GM18519 (cell line): ENCODE results near the gene LACTB.
"Not testable (repeated sequence)": the region's sequence is repeated elsewhere in the genome, so short reads cannot be mapped to it uniquely, and the experiment has no call there.

Experiments used
- ATAC-seq: cut with Tn5 transposase; IDR thresholded peaks from one replicate; pipeline ENCODE4 v1.9.1; 2021; ENCODE audit warnings: mild to moderate bottlenecking, moderate library complexity; ENCODE audit not compliant: unreplicated experiment, low FRiP score

LACTB gene

GRCh38 chr15:63089260-63090043, 32.2 kb upstream of the LACTB start:
- no peak for ATAC-seq

GRCh38 chr15:63090472-63090871, 31.2 kb upstream of the LACTB start:
- no peak for ATAC-seq

- ATAC-seq: no peak
These were observed 30.8 kb upstream of the LACTB start for GRCh38 chr15:63090887-63091286.

GRCh38 chr15:63091679-63092446, 29.8 kb upstream of the LACTB start:
- no peak for ATAC-seq

- no peak for ATAC-seq
These were observed 28.0 kb upstream of the LACTB start for GRCh38 chr15:63093486-63094205.

- ATAC-seq: no peak
These were observed 27.1 kb upstream of the LACTB start for GRCh38 chr15:63094495-63094931.

GRCh38 chr15:63096178-63096577, 25.5 kb upstream of the LACTB start:
- ATAC-seq: no peak

- ATAC-seq: not testable (repeated sequence)
These were observed 22.8 kb upstream of the LACTB start for GRCh38 chr15:63098901-63099300.

GRCh38 chr15:63099581-63099980, 22.1 kb upstream of the LACTB start:
- ATAC-seq: not testable (repeated sequence)

- ATAC-seq: no peak
These were observed 18.2 kb upstream of the LACTB start for GRCh38 chr15:63103416-63103815.

- no peak for ATAC-seq
These were observed 16.9 kb upstream of the LACTB start for GRCh38 chr15:63104727-63105126.

GRCh38 chr15:63105354-63105753, 16.3 kb upstream of the LACTB start:
- not testable (repeated sequence) for ATAC-seq

GRCh38 chr15:63107895-63108546, 13.6 kb upstream of the LACTB start:
- ATAC-seq: no peak

- no peak for ATAC-seq
These were observed 12.2 kb upstream of the LACTB start for GRCh38 chr15:63109498-63109897.

GRCh38 chr15:63109920-63110319, 11.7 kb upstream of the LACTB start:
- no peak for ATAC-seq

- no peak for ATAC-seq
These were observed 11.1 kb upstream of the LACTB start for GRCh38 chr15:63110428-63111026.

- no peak for ATAC-seq
These were observed 10.2 kb upstream of the LACTB start for GRCh38 chr15:63111481-63111880.

- no peak for ATAC-seq
These were observed 8.8 kb upstream of the LACTB start for GRCh38 chr15:63112871-63113270.

GRCh38 chr15:63114465-63114864, 7.2 kb upstream of the LACTB start:
- ATAC-seq: no peak

- no peak for ATAC-seq
These were observed 2.8 kb upstream of the LACTB start for GRCh38 chr15:63118854-63119253.
